Measurements from ENCODE around the gene PHLDA3.

DNA sequence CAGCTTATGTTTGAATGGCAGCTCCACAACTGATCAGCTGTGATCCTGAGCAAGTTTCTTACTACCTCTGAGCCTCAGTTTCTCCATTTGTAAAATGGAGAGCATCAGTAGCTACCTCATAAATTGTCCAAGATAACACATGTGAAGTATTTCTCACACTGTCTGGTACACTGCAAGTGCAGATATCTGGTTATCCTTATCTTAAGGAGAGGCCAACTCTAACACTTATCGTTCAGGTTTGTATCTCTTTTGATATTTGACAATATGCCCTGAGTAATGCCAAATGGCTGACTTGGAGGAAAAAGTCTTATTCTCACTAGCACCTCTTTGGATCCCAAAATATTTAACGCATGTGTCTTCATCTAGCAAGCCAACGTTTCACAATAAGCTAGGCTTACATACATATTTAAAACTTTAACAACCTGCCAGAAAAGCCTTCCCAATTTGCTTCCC lies 35.2 kb upstream of the PHLDA3 start:
- TF ChIP-seq TP53 (CRISPR knock-in tag; IDR thresholded peaks at IDR 0.05) (no peak), RAD21 (conservative IDR thresholded peaks at IDR 0.05 in 1 of 2, IDR thresholded peaks at IDR 0.05 in 1 of 2) (no peak), ELK1 (IDR thresholded peaks at IDR 0.05; ENCODE audit: low read depth, low read length) (no peak), POLR2A (IDR thresholded peaks at IDR 0.05; ENCODE audit: low read length) (no peak), MYC (IDR thresholded peaks at IDR 0.05; ENCODE audit: borderline replicate concordance, low read length) (no peak), SMC3 (IDR thresholded peaks at IDR 0.05) (no peak), ZFP36 (IDR thresholded peaks at IDR 0.05; ENCODE audit: borderline replicate concordance, partially characterized antibody) (no peak), MAZ (IDR thresholded peaks at IDR 0.05; ENCODE audit: borderline replicate concordance, low read depth, low read length) (no peak)
- TF ChIP-seq, protein P1, sequence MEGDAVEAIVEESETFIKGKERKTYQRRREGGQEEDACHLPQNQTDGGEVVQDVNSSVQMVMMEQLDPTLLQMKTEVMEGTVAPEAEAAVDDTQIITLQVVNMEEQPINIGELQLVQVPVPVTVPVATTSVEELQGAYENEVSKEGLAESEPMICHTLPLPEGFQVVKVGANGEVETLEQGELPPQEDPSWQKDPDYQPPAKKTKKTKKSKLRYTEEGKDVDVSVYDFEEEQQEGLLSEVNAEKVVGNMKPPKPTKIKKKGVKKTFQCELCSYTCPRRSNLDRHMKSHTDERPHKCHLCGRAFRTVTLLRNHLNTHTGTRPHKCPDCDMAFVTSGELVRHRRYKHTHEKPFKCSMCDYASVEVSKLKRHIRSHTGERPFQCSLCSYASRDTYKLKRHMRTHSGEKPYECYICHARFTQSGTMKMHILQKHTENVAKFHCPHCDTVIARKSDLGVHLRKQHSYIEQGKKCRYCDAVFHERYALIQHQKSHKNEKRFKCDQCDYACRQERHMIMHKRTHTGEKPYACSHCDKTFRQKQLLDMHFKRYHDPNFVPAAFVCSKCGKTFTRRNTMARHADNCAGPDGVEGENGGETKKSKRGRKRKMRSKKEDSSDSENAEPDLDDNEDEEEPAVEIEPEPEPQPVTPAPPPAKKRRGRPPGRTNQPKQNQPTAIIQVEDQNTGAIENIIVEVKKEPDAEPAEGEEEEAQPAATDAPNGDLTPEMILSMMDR (IDR thresholded peaks at IDR 0.05), result no peak
- TF ChIP-seq, protein P2, sequence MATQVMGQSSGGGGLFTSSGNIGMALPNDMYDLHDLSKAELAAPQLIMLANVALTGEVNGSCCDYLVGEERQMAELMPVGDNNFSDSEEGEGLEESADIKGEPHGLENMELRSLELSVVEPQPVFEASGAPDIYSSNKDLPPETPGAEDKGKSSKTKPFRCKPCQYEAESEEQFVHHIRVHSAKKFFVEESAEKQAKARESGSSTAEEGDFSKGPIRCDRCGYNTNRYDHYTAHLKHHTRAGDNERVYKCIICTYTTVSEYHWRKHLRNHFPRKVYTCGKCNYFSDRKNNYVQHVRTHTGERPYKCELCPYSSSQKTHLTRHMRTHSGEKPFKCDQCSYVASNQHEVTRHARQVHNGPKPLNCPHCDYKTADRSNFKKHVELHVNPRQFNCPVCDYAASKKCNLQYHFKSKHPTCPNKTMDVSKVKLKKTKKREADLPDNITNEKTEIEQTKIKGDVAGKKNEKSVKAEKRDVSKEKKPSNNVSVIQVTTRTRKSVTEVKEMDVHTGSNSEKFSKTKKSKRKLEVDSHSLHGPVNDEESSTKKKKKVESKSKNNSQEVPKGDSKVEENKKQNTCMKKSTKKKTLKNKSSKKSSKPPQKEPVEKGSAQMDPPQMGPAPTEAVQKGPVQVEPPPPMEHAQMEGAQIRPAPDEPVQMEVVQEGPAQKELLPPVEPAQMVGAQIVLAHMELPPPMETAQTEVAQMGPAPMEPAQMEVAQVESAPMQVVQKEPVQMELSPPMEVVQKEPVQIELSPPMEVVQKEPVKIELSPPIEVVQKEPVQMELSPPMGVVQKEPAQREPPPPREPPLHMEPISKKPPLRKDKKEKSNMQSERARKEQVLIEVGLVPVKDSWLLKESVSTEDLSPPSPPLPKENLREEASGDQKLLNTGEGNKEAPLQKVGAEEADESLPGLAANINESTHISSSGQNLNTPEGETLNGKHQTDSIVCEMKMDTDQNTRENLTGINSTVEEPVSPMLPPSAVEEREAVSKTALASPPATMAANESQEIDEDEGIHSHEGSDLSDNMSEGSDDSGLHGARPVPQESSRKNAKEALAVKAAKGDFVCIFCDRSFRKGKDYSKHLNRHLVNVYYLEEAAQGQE (IDR thresholded peaks at IDR 0.05), result no peak
- TF ChIP-seq, protein P3, sequence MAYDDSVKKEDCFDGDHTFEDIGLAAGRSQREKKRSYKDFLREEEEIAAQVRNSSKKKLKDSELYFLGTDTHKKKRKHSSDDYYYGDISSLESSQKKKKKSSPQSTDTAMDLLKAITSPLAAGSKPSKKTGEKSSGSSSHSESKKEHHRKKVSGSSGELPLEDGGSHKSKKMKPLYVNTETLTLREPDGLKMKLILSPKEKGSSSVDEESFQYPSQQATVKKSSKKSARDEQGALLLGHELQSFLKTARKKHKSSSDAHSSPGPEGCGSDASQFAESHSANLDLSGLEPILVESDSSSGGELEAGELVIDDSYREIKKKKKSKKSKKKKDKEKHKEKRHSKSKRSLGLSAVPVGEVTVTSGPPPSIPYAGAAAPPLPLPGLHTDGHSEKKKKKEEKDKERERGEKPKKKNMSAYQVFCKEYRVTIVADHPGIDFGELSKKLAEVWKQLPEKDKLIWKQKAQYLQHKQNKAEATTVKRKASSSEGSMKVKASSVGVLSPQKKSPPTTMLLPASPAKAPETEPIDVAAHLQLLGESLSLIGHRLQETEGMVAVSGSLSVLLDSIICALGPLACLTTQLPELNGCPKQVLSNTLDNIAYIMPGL (CRISPR knock-in tag; IDR thresholded peaks at IDR 0.05; ENCODE audit: borderline replicate concordance), result no peak

All from A549 (cell line).